HEK293 (cell line): ENCODE results near the gene CDC34.

Experiments
- CTCF ChIA-PET: fragments of 350-600 bp; formaldehyde crosslinking; extraction: SDS; loops from one replicate; lab custom pipeline; 2021; ENCODE audit warnings: antibody characterized with exemption; lab: Yijun Ruan, JAX
- POLR2A ChIA-PET: fragments of 300-600 bp; formaldehyde crosslinking; extraction: SDS; loops from one replicate; lab custom pipeline; 2020; ENCODE audit warnings: antibody characterized with exemption, inconsistent platforms; lab: Yijun Ruan, JAX
- H3K27ac ChIP-seq: fragments of 200-500 bp; sonication (Bioruptor generic); 2 replicates; pipeline ENCODE4 v1.5.1; 2014; ENCODE audit warnings: low read depth, low read length, control low read depth, inconsistent platforms; ENCODE audit errors: extremely low read depth
- H3K36me3 ChIP-seq, 2 experiments: fragments of 200-500 bp in 1 of 2; sonication (Bioruptor generic) in 1 of 2; 1 replicate in 1 of 2; 2 replicates in 1 of 2; pipeline ENCODE4 v1.5.1; 2014 to 2017; ENCODE audit warnings: inconsistent platforms in 2 of 2, low read length in 2 of 2; ENCODE audit not compliant: control insufficient read depth in 2 of 2, insufficient read depth in 1 of 2
- H3K4me1 ChIP-seq: fragments of 200-500 bp; sonication (Bioruptor generic); 2 replicates; pipeline ENCODE4 v1.5.1; 2014; ENCODE audit warnings: mild to moderate bottlenecking, low read length, inconsistent platforms; ENCODE audit not compliant: control insufficient read depth, insufficient read depth
- H3K4me3 ChIP-seq: 2 replicates; pipeline ENCODE4 v1.5.1; 2011; ENCODE audit warnings: low read depth, mild to moderate bottlenecking, control low read depth, low read length, moderate library complexity
- H3K9me3 ChIP-seq: fragments of 200-500 bp; sonication (Bioruptor generic); 2 replicates; pipeline ENCODE4 v1.5.1; 2014; ENCODE audit warnings: low read depth, low read length, inconsistent platforms; ENCODE audit not compliant: control insufficient read depth, insufficient read depth
- EGR2 ChIP-seq: fragments of 450-650 bp; formaldehyde crosslinking; IDR thresholded peaks from 2 replicates; pipeline ENCODE4 v1.5.1; 2016; ENCODE audit warnings: low read depth, missing biosample characterization, missing genetic modification characterization
- REPIN1 ChIP-seq: fragments of 450-650 bp; formaldehyde crosslinking; IDR thresholded peaks from 2 replicates; pipeline ENCODE4 v1.5.1; 2017; ENCODE audit warnings: missing biosample characterization, missing genetic modification characterization, low read depth
- SETDB1 ChIP-seq: IDR thresholded peaks from one replicate; pipeline ENCODE4 v1.6.1; 2017; ENCODE audit warnings: mild to moderate bottlenecking, low read length, moderate library complexity, mixed read lengths; ENCODE audit not compliant: insufficient read length
- ZNF133 ChIP-seq: fragments of 450-650 bp; formaldehyde crosslinking; IDR thresholded peaks from 2 replicates; pipeline ENCODE4 v1.5.1; 2016; ENCODE audit warnings: missing biosample characterization, missing genetic modification characterization
- ZNF211 ChIP-seq: fragments of 450-650 bp; formaldehyde crosslinking; IDR thresholded peaks from 2 replicates; pipeline ENCODE4 v1.5.1; 2016; ENCODE audit warnings: low read depth, missing biosample characterization, missing genetic modification characterization
- ZNF239 ChIP-seq: fragments of 450-650 bp; formaldehyde crosslinking; IDR thresholded peaks from 2 replicates; pipeline ENCODE4 v1.5.1; 2016; ENCODE audit warnings: missing biosample characterization, missing genetic modification characterization
- ZNF274 ChIP-seq, 2 experiments: fragments of 200-500 bp in 1 of 2; fragments of 450-650 bp in 1 of 2; sonication (Bioruptor generic) in 1 of 2; formaldehyde crosslinking in 1 of 2; IDR thresholded peaks; 2 replicates each; pipeline versions ENCODE4 v1.5.1 to v1.6.1; 2014 to 2016; ENCODE audit warnings: borderline replicate concordance in 1 of 2, inconsistent platforms in 1 of 2, low read length in 1 of 2, missing biosample characterization in 1 of 2, missing genetic modification characterization in 1 of 2
- ZNF426 ChIP-seq: fragments of 450-650 bp; formaldehyde crosslinking; IDR thresholded peaks from 2 replicates; pipeline ENCODE4 v1.5.1; 2017; ENCODE audit warnings: missing biosample characterization, missing genetic modification characterization, mild to moderate bottlenecking, inconsistent platforms, moderate library complexity
- ZNF433 ChIP-seq: fragments of 450-650 bp; formaldehyde crosslinking; IDR thresholded peaks from 2 replicates; pipeline ENCODE4 v1.5.1; 2016; ENCODE audit warnings: missing biosample characterization, missing genetic modification characterization, low read depth
- ZNF626 ChIP-seq: fragments of 450-650 bp; sonication (Bioruptor Pico); formaldehyde crosslinking; IDR thresholded peaks from 2 replicates; pipeline ENCODE4 v1.5.1; 2018; ENCODE audit warnings: missing biosample characterization, missing genetic modification characterization, inconsistent platforms
- ZNF707 ChIP-seq: fragments of 450-650 bp; formaldehyde crosslinking; IDR thresholded peaks from 2 replicates; pipeline ENCODE4 v1.5.1; 2016; ENCODE audit warnings: missing biosample characterization, missing genetic modification characterization
- ZNF837 ChIP-seq: fragments of 450-650 bp; formaldehyde crosslinking; IDR thresholded peaks from 2 replicates; pipeline ENCODE4 v1.5.1; 2016; ENCODE audit warnings: missing biosample characterization, missing genetic modification characterization
- TF ChIP-seq, protein P1 (sequence below): fragments of 450-650 bp; formaldehyde crosslinking; IDR thresholded peaks from 2 replicates; pipeline ENCODE4; 2016; ENCODE audit warnings: missing biosample characterization, missing genetic modification characterization
- TF ChIP-seq, protein P2 (sequence below): fragments of 450-650 bp; formaldehyde crosslinking; IDR thresholded peaks from 2 replicates; pipeline ENCODE4 v1.5.1; 2016; ENCODE audit warnings: missing biosample characterization, missing genetic modification characterization
- TF ChIP-seq, protein P3 (sequence below): fragments of 450-650 bp; formaldehyde crosslinking; IDR thresholded peaks from 2 replicates; pipeline ENCODE4 v1.5.1; 2016; ENCODE audit warnings: missing biosample characterization, missing genetic modification characterization
- TF ChIP-seq, protein P4 (sequence below): fragments of 450-650 bp; formaldehyde crosslinking; IDR thresholded peaks from 2 replicates; pipeline ENCODE4 v1.5.1; 2016; ENCODE audit warnings: missing biosample characterization, missing genetic modification characterization, borderline replicate concordance

The CDC34 gene

DNA sequence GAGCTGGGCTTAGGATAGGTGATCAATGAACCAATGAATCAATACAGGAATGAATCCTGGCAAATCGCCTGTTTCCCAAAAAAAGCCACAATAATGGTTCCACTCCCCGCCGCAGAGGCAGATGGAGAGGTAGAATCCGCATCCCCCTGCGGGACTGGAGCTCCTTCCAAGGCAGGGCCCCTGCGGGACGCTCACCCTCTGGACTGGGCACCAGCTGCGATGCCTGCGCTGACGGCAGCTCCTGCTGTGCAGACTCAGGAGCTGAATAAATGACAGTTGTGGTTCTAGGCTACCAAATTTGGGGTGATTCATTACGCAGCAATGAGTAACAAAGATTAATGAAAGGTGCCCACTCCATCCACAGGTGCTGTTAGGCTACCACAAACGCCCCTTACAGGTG is 8.8 kb upstream of the CDC34 start:
- no peaks in the 10 kb centered on the region for H3K36me3 ChIP-seq
- no peak overlapping the region for H3K27ac ChIP-seq
- H3K4me1 ChIP-seq: no peaks in the 10 kb centered on the region
- POLR2A ChIA-PET: interaction anchor here (1.9 kb wide), 1 partner anchor 9 kb away, joined by 13 read pairs; the partner anchor contains the start of gene CDC34
- no peaks in the 10 kb centered on the region for H3K9me3 ChIP-seq
- no peak overlapping the region for H3K4me3 ChIP-seq
- TF ChIP-seq ZNF707 (tag by site-specific recombination): no peak
- no peak for TF ChIP-seq SETDB1
- TF ChIP-seq, protein P1, sequence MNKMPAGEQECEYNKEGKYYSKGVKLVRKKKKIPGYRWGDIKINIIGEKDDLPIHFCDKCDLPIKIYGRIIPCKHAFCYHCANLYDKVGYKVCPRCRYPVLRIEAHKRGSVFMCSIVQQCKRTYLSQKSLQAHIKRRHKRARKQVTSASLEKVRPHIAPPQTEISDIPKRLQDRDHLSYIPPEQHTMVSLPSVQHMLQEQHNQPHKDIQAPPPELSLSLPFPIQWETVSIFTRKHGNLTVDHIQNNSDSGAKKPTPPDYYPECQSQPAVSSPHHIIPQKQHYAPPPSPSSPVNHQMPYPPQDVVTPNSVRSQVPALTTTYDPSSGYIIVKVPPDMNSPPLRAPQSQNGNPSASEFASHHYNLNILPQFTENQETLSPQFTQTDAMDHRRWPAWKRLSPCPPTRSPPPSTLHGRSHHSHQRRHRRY (tag by site-specific recombination): no peak
- no peak for TF ChIP-seq EGR2 (tag by site-specific recombination)
- TF ChIP-seq, protein P2, sequence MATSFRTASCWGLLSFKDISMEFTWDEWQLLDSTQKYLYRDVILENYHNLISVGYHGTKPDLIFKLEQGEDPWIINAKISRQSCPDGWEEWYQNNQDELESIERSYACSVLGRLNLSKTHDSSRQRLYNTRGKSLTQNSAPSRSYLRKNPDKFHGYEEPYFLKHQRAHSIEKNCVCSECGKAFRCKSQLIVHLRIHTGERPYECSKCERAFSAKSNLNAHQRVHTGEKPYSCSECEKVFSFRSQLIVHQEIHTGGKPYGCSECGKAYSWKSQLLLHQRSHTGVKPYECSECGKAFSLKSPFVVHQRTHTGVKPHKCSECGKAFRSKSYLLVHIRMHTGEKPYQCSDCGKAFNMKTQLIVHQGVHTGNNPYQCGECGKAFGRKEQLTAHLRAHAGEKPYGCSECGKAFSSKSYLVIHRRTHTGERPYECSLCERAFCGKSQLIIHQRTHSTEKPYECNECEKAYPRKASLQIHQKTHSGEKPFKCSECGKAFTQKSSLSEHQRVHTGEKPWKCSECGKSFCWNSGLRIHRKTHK (tag by site-specific recombination): no peak
- TF ChIP-seq ZNF274 (IDR thresholded peaks at IDR 0.05; ENCODE audit: low read length): no peak
- TF ChIP-seq ZNF274 (tag by site-specific recombination; IDR thresholded peaks at IDR 0.05; ENCODE audit: borderline replicate concordance): no peak
- no peak for TF ChIP-seq ZNF426 (tag by site-specific recombination)
- TF ChIP-seq REPIN1 (tag by site-specific recombination): no peak
- TF ChIP-seq ZNF626 (tag by site-specific recombination): no peak
- TF ChIP-seq, protein P3, sequence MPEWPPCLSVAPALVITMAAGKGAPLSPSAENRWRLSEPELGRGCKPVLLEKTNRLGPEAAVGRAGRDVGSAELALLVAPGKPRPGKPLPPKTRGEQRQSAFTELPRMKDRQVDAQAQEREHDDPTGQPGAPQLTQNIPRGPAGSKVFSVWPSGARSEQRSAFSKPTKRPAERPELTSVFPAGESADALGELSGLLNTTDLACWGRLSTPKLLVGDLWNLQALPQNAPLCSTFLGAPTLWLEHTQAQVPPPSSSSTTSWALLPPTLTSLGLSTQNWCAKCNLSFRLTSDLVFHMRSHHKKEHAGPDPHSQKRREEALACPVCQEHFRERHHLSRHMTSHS: no peak
- no peak for TF ChIP-seq ZNF433 (tag by site-specific recombination)
- TF ChIP-seq, protein P4, sequence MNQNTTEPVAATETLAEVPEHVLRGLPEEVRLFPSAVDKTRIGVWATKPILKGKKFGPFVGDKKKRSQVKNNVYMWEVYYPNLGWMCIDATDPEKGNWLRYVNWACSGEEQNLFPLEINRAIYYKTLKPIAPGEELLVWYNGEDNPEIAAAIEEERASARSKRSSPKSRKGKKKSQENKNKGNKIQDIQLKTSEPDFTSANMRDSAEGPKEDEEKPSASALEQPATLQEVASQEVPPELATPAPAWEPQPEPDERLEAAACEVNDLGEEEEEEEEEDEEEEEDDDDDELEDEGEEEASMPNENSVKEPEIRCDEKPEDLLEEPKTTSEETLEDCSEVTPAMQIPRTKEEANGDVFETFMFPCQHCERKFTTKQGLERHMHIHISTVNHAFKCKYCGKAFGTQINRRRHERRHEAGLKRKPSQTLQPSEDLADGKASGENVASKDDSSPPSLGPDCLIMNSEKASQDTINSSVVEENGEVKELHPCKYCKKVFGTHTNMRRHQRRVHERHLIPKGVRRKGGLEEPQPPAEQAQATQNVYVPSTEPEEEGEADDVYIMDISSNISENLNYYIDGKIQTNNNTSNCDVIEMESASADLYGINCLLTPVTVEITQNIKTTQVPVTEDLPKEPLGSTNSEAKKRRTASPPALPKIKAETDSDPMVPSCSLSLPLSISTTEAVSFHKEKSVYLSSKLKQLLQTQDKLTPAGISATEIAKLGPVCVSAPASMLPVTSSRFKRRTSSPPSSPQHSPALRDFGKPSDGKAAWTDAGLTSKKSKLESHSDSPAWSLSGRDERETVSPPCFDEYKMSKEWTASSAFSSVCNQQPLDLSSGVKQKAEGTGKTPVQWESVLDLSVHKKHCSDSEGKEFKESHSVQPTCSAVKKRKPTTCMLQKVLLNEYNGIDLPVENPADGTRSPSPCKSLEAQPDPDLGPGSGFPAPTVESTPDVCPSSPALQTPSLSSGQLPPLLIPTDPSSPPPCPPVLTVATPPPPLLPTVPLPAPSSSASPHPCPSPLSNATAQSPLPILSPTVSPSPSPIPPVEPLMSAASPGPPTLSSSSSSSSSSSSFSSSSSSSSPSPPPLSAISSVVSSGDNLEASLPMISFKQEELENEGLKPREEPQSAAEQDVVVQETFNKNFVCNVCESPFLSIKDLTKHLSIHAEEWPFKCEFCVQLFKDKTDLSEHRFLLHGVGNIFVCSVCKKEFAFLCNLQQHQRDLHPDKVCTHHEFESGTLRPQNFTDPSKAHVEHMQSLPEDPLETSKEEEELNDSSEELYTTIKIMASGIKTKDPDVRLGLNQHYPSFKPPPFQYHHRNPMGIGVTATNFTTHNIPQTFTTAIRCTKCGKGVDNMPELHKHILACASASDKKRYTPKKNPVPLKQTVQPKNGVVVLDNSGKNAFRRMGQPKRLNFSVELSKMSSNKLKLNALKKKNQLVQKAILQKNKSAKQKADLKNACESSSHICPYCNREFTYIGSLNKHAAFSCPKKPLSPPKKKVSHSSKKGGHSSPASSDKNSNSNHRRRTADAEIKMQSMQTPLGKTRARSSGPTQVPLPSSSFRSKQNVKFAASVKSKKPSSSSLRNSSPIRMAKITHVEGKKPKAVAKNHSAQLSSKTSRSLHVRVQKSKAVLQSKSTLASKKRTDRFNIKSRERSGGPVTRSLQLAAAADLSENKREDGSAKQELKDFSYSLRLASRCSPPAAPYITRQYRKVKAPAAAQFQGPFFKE (tag by site-specific recombination): no peak
- TF ChIP-seq ZNF239 (tag by site-specific recombination): no peak
- TF ChIP-seq ZNF133 (tag by site-specific recombination): no peak
- no peak for TF ChIP-seq ZNF837 (tag by site-specific recombination)
- no peak for TF ChIP-seq ZNF211 (tag by site-specific recombination)
- CTCF ChIA-PET: interaction anchor here (1.2 to 3.2 kb wide), 2 partner anchors 9 to 12 kb away, joined by 5 to 23 read pairs; partner anchors contain the start of gene CDC34
